ENCODE data around the gene RBMS3. TPM values are rescaled to one million over a fixed set of nuclear protein-coding genes. Genes with fewer than 3 reads are reported as not detected.

Gene RBMS3
- total RNA-seq, 1 donor from 2014 or later: 23.7 TPM

GRCh38 chr3:29942297-29942696 lies 661.4 kb downstream of the RBMS3 start:
- no peak for DNase-seq (ENCODE audit: low read depth)
- H3K27me3 ChIP-seq (ENCODE audit: control insufficient read depth, insufficient read depth, low read length): no peaks in the 10 kb centered on the region
- no peak for TF ChIP-seq CTCF (IDR thresholded peaks at IDR 0.05; ENCODE audit: insufficient read depth, low read length, poor library complexity, severe bottlenecking)
- H3K36me3 ChIP-seq (ENCODE audit: control insufficient read depth, insufficient read depth, low read length): no peaks in the 10 kb centered on the region
- no peak overlapping the region for H3K4me3 ChIP-seq (ENCODE audit: low read depth, low read length)

DNA sequence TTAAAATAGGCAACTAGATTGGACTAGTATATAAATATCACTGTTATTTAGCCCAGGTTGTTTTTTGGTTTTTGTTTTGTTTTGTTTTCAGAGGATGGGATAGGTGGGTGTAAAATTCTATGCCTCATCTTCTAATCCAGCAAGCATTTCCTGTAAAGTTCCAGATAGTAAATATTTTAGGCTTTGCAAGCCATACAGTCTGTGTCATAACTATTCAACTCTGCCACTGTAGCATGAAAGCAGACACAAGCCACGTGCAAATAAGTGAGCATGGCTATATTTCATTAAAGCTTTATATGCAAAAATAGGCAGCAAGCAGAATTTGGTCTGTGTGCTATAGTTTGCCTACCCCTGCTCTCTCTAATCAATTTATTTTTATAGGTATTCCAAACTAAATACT lies 668.3 kb downstream of the RBMS3 start:
- H3K27me3 ChIP-seq (ENCODE audit: control insufficient read depth, insufficient read depth, low read length): no peaks in the 10 kb centered on the region
- DNase-seq (ENCODE audit: low read depth): no peak
- TF ChIP-seq CTCF (IDR thresholded peaks at IDR 0.05; ENCODE audit: insufficient read depth, low read length, poor library complexity, severe bottlenecking): no peak
- H3K36me3 ChIP-seq (ENCODE audit: control insufficient read depth, insufficient read depth, low read length): no peaks in the 10 kb centered on the region
- no peak overlapping the region for H3K4me3 ChIP-seq (ENCODE audit: low read depth, low read length)

DNA sequence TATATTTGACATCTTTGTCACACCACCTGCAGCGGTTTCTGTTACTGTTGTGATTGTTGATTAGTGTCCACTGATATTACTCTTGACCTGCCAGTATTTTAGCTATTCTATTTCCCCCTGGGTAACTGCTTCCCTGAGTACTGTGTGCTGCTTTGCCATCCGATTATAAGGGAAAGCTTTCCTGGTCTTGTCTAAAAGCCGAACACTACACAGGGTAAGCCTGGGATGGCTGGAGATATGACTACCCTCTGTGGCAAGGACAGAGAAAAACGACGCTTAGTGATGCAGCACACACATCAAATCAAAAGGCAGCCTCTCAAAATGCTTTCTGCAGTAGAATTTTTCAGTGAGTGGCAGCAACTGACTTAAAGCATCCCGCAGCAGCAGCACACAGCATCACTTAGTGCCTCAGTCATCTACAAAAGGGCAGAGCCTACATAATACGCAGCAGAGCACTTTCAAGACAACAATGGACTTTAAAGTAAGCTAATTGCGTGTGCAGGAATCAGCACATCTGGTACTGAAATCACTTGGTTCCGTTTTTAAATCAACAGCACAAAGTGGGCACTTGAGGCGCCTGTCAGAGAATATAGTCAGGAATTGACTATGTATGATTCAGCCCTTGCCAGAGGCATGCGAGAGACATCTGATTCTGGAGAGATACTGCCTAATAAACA lies 669.2 kb downstream of the RBMS3 start:
- no peak for DNase-seq (ENCODE audit: low read depth)
- H3K4me3 ChIP-seq (ENCODE audit: low read depth, low read length): no peak overlapping the region
- no peak for TF ChIP-seq CTCF (IDR thresholded peaks at IDR 0.05; ENCODE audit: insufficient read depth, low read length, poor library complexity, severe bottlenecking)
- no peaks in the 10 kb centered on the region for H3K36me3 ChIP-seq (ENCODE audit: control insufficient read depth, insufficient read depth, low read length)
- H3K27me3 ChIP-seq (ENCODE audit: control insufficient read depth, insufficient read depth, low read length): no peaks in the 10 kb centered on the region

DNA sequence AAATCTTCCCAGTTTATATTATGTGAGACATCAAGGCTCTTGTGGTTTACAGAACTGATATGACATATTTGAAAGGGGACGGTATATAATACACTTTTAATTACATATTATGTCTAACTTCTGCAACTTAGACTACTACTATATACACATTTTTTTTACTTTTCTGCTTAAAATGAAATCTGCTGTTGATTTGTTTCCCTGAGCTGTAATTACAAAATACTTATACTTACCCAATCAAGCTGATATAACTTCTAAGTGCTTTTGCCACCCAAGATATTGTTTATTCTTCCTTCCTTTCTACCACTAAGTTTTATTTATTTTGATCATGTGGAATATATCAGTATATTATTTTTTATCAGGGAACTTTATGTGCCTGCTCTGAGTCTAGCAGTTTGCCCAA lies 671.6 kb downstream of the RBMS3 start:
- Histone ChIP-seq H3K4me3 (ENCODE audit: low read depth, low read length) (no peak overlapping the region), H3K36me3 (ENCODE audit: control insufficient read depth, insufficient read depth, low read length) (no peaks in the 10 kb centered on the region), H3K27me3 (ENCODE audit: control insufficient read depth, insufficient read depth, low read length) (no peaks in the 10 kb centered on the region)
- no peak for DNase-seq (ENCODE audit: low read depth)
- no peak for TF ChIP-seq CTCF (IDR thresholded peaks at IDR 0.05; ENCODE audit: insufficient read depth, low read length, poor library complexity, severe bottlenecking)

DNA sequence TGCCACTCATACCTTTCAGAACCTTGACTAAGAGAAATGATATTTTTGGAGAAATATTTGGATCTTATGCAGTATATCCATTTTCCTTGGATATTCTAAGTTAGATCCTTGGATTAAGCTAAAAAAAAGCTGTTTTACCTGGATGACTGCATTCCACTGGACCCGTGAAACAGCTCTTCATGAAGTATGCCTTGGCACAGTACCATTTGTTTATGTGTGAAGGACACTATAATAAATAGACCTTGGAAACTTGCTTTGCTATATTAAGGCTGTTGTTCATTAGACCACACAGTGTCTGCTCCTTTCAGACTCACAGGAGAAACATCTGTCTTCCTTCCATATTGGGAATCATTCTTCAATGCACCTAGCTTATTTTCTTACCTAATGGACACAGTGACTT lies 674.5 kb downstream of the RBMS3 start:
- H3K4me3 ChIP-seq (ENCODE audit: low read depth, low read length): no peak overlapping the region
- H3K36me3 ChIP-seq (ENCODE audit: control insufficient read depth, insufficient read depth, low read length): no peaks in the 10 kb centered on the region
- no peak for DNase-seq (ENCODE audit: low read depth)

More for the DNA sequence above, 674.5 kb downstream of the RBMS3 start:
- H3K27me3 ChIP-seq (ENCODE audit: control insufficient read depth, insufficient read depth, low read length): no peaks in the 10 kb centered on the region
- TF ChIP-seq CTCF (IDR thresholded peaks at IDR 0.05; ENCODE audit: insufficient read depth, low read length, poor library complexity, severe bottlenecking): no peak
